Erythroblast (primary cell): ENCODE data around the gene KCNQ5.

ENCODE experiments used
- GATA1 ChIP-seq: IDR thresholded peaks from 2 replicates; pipeline ENCODE4 v1.6.1; 2011; ENCODE audit warnings: low read depth, mild to moderate bottlenecking, control low read depth, low read length, moderate library complexity
- POLR2A ChIP-seq: IDR thresholded peaks from 2 replicates; pipeline ENCODE4 v1.6.1; 2011; ENCODE audit warnings: mild to moderate bottlenecking, low read length

- TF ChIP-seq POLR2A: no peak
- no peak for TF ChIP-seq GATA1
Measured at GRCh38 chr6:72642435-72642834, 20.6 kb downstream of the KCNQ5 start.
